Hematopoietic multipotent progenitor cell treated with erythropoietin and hydrocortisone succinate and interleukin-3 and kit ligand, for 8 days (in vitro differentiated cells): ENCODE data around the gene TMEM200B.
"Not testable (repeated sequence)": the region's sequence is repeated elsewhere in the genome, so short reads cannot be mapped to it uniquely, and the experiment has no call there.

Experiments
- DNase-seq: peaks from one replicate; pipeline ENCODE4 v3.0.0-alpha.2; 2015

The TMEM200B gene

DNA sequence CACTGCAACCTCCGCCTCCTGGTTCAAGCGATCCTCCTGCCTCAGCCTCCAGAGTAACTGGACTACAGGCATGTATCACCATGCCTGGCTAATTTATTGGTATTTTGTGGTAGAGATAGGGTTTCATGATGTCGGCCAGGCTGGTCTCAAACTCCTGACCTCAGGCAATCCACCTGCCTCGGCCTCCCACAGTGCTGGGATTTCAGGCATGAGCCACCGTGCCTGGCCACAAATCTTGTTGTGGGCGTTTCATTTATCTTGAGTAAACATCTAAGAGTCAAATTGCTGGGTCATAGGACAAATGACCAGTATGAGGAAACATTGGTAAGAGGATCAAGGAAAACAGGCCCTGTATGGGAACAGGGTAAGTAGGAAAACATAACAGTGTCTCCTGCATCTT is 17.9 kb downstream of the TMEM200B start:
- no peak for DNase-seq

DNA sequence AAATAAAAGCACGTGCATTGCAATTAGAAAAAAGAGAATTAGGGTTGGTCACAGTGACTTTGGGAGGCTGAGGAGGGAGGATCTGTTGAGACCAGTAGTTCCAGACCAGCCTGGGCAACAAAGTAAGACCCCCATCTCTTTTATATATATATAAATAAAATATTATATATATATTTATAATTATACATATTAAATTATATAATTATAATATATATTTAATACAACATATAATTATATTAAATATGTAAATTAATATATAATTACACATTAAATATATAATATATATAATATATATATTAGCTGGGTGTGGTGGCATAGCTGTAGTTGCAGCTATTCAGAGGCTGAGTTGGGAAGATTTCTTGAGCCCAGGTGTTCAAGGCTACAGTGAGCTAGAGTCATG is 23.2 kb downstream of the TMEM200B start:
- DNase-seq = no peak

DNA sequence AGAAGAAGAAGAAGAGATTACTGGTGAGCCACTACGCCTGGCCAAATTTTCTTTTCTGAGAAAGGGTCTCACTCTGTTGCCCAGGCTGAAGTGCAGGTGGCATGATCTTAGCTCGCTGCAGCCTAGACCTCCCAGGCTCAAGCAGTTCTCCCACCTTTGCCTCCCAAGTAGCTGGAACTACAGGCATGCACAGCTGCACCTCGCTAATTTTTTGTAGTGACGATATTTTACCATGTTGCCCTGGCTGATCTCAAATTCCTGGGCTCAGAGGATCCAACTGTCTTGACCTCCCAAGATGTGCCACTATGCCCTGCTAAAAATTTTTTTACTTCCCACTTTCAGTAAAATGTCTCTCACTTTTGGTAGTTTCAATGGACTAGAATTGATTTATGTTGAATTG is 24.4 kb downstream of the TMEM200B start:
- DNase-seq = no peak

DNA sequence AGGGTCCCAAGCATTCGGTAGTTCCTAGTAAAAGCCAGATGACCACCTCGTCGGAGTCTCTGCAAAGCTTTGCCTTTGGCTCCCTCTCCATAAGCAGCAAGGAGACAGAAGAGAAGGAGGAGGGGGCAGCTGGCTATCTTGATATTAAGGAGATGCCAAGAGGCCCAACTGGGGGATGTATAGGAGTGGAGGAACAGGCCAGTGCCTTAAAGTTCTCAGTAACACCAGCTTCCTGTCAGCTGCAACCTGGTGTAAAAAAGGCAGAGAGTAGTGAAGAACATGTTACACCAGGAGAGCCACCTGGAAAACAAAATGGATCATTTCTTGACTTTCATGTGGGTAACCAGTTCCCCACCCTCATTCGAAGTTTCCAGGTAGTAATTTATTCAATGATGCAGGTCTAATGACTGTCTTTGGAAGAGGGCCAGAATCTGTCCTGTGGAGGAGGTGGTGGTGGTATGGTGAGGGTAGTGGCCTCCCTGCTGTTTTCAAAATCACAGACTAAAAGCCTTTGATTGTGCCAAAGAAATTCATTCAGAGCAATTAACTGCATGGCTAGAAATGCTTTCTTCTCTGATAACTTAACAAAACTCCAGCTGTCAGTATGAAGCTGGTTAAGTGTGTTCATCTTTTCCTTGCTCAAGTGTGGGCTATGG is 27.3 kb downstream of the TMEM200B start:
- no peak for DNase-seq

DNA sequence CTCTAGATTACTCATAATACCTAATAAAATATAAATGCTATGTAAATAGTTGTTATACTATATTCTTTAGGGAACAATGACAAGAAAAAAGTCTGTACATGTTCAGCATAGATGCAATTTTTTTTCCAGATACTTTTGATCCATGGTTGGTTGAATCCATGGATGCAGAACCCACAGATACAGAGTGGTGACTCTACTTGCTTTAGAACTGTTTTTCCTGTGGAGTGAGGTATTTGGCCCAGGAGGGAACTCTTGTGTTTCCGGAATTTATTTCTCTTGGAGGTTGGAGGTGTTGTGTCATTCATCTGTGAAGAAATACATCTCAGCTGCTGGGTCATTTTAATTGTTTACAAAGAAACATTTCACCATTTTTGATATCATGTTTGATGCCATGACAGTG is 28.7 kb downstream of the TMEM200B start:
- no peak for DNase-seq

DNA sequence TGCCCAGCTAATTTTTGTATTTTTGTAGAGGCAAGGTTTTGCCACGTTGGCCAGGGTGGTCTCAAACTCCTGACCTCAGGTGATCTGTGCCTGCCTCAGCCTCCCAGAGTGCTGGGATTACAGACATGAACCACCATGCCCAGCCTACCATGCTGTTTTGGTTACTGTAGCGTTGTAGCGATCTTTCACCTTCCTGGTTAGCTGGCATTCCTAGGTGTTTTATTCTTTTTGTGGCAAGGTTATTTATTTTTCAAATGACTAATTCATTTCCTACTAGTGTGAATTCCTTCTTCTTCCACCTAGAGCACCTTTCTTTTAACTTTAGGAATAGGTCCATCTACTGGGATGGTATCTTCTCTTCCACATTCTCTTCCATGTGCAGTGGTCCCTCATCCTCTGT is 29.3 kb downstream of the TMEM200B start:
- no peak for DNase-seq

DNA sequence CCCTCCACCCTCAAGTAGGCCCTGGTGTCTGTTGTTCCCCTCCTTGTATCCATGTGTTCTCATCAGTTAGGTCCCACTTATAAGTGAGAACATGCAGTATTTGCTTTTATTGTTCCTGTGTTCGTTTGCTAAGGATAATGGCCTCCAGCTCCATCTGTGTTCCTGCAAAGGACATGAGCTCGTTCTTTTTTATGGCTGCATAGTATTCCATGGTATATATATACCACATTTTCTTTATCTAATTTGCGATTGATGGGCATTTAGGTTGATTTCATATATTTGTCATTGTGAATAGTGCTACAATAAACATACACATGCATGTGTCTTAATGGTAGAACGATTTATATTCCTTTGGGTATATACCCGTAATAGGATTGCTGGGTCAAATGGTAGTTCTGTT is 31.0 kb downstream of the TMEM200B start:
- not testable (repeated sequence) for DNase-seq

DNA sequence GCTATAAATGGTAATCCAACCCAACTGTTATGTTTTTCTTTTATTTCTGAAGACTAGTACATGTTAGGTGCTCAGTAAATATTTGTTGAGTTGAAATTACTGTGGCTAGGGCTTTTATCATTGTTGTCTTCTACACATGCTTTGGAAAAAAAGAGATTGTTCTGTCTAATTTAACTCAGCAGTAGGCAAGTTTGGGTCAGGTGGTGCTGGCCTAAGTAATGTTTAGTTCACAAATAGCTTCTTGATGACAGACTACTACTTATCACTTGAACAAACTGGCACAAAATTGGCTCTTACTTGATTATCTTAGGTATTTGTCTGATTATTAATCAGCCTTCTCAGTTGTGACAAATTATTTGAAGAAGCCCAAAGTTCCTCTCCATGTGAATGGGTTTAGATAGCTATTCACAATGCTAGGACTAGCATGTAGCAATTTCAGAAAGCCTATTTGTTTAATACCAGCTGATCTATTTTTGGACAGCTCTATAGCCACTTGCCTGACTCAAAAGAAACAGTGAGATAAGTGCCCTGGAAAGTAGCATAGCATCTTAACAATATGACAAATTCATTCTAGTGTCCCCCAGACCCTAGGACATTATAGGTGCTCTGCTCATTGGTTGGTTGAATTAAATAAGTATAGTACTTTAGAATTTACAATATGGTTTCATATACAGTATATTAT is 32.6 kb downstream of the TMEM200B start:
- no peak for DNase-seq

DNA sequence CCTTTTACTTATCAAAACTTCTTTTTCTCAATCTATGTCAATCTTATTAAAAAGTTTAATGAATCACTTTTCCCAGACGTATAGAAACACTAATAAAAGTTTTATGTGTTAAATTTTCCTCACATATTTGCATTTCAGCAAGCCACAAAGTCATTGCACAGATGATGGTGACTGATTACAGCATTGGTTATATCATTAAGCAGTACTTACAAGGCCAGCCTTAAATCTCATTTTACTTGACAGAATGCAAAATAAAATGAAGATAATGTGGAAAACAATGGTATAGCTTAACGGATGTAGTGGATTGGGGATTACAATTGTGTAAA is 39.5 kb downstream of the TMEM200B start:
- DNase-seq = no peak

DNA sequence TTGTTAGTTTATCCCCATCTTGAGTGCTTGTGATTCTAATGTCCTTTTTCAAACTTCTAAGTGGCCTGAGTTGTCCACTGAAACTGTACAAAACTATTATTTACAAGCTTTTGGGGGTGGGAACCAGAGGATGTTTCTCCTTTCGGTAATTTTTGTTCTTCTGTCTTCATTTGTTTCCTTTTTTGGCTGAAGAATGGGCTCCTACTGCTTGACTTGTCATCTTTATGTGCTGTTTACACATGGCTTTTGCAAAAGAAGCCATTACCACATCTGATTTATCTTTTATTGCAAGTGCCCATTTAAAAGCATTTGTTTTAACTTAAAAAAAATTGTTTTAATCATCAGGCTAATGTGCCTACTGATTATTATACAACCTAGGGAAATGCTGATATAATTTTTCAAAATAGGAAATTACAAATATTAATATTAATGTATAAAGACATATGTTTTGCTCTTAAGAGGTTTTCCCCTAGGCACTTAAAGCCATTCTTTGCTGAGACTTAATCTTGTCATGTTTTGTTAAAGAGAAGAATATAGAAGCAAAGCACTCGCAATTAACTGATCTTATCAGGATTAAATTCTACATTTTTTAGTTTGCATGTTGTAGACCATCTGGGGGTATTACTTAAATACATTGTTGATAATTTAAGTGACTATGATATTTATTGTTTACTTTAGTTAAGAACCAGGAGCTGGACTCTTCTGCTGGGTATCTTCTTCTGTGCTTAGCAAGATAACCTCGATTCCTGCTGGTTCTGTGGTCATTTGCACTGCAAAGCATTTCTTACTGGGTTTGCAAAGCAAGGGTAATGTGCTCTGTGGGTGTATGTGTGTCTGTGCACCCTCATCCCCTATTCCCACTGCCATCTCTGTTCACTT is 40.1 kb downstream of the TMEM200B start:
- no peak for DNase-seq

DNA sequence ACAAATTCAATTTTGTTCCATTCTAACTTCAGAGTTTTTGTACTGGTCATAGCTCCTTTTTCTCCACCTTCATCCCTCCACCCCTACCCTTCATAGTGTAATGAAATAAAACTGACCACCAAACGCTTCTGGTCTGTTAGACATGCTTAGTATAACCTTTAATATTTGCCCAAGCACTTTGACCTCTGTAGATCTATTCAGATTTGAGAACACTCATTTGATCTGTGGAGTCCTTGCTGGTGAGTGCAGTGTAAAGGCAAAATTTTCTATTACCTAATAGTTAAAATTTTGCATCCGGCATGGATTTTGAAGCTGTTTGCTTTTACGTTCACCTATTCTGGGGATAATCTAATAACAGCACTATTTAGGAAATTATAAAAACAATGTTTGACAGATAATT is 41.2 kb downstream of the TMEM200B start:
- no peak for DNase-seq

DNA sequence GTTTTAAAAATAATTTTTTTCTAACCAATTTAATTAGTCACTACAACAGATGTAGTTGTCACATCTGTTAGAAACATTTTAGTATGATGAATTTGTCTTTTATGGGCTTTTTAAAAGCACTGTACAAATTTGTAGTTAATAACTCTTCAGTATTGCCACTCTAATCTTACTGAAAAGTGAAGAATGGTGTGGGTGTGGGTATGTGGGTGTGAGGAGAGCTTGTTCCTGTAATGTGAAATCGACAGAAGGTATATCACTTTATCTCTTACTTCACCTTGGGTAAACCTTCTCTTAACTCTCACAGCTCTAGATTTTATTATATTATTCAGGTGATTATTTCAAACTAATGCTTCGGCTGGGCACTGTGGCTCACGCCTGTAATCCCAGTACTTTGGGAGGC is 42.5 kb downstream of the TMEM200B start:
- DNase-seq = no peak

DNA sequence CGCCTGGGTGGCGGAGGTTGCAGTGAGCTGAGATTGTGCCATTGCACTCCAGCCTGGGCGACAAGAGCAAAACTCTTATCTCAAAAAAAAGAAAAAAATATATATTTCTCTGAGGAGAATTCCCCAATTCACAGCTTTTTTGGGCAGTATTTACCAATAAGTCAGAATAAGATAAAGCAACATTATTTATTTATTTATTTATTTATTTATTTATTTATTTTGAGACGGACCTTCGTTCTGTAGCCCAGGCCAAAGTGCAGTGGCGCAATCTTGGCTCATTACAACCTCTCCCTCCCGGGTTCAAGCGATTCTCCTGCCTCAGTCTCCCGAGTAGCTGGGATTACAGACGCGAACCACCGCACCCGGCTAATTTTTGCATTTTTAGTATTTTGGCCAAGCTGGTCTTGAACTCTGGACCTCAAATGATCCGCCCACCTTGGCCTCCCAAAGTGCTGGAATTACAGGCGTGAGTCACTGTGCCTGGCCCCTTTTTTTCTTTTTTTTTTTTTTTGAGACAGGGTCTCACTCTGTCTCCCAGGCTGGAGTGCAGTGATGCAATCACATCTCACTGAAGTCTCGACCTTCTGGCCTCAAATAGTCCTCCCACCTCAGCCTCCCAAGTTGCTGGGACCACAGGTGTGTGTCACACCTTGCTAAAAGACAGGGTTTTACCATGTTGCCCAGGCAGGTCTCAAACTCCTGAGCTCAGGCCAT is 43.6 kb downstream of the TMEM200B start:
- DNase-seq = not testable (repeated sequence)

DNA sequence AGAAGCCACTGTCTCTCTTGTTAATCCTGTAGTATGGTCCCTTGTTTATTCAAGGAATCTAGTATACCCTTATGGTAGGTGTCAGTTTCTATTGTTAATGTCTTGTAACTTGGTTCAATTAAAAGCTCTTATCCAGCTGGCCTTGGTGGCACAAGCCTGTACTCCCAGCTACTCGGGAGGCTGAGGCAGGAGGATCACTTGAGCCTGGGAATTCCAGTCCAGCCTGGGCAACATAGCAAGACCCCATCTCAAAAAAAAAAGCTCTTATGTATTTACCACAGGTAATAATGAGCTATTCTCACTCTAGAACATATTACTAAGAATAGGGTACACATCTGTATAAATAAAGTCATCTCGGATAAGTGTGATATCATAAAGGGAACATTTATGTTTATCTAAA is 46.5 kb downstream of the TMEM200B start:
- no peak for DNase-seq
